Measurements from ENCODE around the gene SORL1. TPM values are rescaled to one million over a fixed set of nuclear protein-coding genes. Genes with fewer than 3 reads are reported as not detected.

Gene SORL1
- total and polyA plus RNA-seq, 7 donors: 3.2 to 19.8 (median 12.2) TPM

- Histone ChIP-seq H3K4me1 (peaks cover 0 to 31% (median 21%) of the 10 kb centered on the region in 4 donors), H3K27me3 (no peaks in the 10 kb centered on the region), H3K9me3 (no peaks in the 10 kb centered on the region), H3K27ac (peak overlapping the region; percentile 83 to 95 (median 89)), H3K36me3 (no peaks in the 10 kb centered on the region), H3K4me3 (peak overlapping the region in 1 of 4 donors; percentile 50)
- DNase-seq: no peak
- TF ChIP-seq, protein P1, sequence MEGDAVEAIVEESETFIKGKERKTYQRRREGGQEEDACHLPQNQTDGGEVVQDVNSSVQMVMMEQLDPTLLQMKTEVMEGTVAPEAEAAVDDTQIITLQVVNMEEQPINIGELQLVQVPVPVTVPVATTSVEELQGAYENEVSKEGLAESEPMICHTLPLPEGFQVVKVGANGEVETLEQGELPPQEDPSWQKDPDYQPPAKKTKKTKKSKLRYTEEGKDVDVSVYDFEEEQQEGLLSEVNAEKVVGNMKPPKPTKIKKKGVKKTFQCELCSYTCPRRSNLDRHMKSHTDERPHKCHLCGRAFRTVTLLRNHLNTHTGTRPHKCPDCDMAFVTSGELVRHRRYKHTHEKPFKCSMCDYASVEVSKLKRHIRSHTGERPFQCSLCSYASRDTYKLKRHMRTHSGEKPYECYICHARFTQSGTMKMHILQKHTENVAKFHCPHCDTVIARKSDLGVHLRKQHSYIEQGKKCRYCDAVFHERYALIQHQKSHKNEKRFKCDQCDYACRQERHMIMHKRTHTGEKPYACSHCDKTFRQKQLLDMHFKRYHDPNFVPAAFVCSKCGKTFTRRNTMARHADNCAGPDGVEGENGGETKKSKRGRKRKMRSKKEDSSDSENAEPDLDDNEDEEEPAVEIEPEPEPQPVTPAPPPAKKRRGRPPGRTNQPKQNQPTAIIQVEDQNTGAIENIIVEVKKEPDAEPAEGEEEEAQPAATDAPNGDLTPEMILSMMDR (IDR thresholded peaks at IDR 0.05): no peak
- TF ChIP-seq EP300 (IDR thresholded peaks at IDR 0.05): no peak
- no peak for TF ChIP-seq POLR2AphosphoS5 (IDR thresholded peaks at IDR 0.05)
- TF ChIP-seq POLR2A (IDR thresholded peaks at IDR 0.05): no peak
- intact Hi-C loops (cut with DNase I): no loop called here
- WGBS, 2 donors: 66 to 78% methylated on average over 8 of the region's 8 CpGs
Measured at GRCh38 chr11:121654259-121654842, 202.2 kb downstream of the SORL1 start.

GRCh38 chr11:121654843-121655536, 202.9 kb downstream of the SORL1 start:
- WGBS, 2 donors: 15 to 28% methylated on average over 16 of the region's 16 CpGs
- no peaks in the 10 kb centered on the region for H3K27me3 ChIP-seq
- peak overlapping the region; percentile 27 to 50 (median 40) for H3K4me3 ChIP-seq
- H3K9me3 ChIP-seq: no peaks in the 10 kb centered on the region
- no peak for DNase-seq
- TF ChIP-seq POLR2A (IDR thresholded peaks at IDR 0.05): no peak
- TF ChIP-seq, protein P1 (IDR thresholded peaks at IDR 0.05): no peak
- no peak for TF ChIP-seq EP300 (IDR thresholded peaks at IDR 0.05)
- TF ChIP-seq POLR2AphosphoS5 (IDR thresholded peaks at IDR 0.05): peak in 2 of 4 donors; percentile 37 to 51
- H3K27ac ChIP-seq: peak overlapping the region; percentile 83 to 95 (median 89)
- no peaks in the 10 kb centered on the region for H3K36me3 ChIP-seq
- intact Hi-C loops (cut with DNase I): loop anchor here (1.0 to 5.0 kb wide), 4 partner anchors 157 to 851 kb away; no protein-coding TSS in a partner anchor
- H3K4me1 ChIP-seq: peaks cover 0 to 31% (median 21%) of the 10 kb centered on the region in 4 donors

DNA sequence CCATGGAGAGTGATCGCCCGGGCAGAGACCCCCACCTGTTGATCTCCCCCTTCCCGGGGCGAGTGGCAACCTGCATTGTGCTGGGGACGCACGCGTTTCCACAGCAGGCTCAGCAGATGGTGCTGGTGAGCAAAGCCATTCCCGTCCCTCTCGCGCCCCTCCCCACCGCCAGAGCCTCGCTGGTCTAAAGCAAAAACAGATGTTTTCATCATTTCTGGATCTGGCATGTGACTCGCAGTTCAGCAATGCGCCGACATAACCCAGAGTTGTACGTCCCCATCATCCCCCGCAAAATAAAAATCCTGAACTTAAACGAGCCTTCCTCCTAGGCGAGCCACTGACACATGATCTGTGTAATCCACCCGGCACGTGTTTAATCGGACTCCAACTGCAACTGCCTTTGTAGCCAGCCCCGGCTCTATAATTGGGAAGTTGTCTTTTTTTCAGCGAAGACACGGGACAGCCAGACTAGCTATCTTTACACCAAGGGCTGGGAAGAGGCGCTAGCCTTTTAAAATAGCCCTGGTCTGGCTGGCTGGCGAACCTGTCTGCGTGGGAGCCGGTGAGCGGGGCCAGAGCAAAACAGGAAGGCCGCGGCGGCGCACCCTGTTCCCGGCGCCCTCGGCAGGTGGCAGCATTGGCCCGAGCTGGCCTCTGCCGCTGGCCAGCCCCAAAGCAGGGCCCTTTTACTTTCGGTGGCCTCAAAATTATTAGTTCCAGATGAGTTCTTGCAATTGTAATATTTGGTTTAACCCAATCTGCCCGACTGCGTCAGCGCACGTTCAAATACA, 203.6 kb downstream of the SORL1 start:
- peak overlapping the region; percentile 27 to 50 (median 40) for H3K4me3 ChIP-seq
- no peaks in the 10 kb centered on the region for H3K9me3 ChIP-seq
- intact Hi-C loops (cut with DNase I): loop anchor here (1.0 to 5.0 kb wide), 7 partner anchors 68 to 851 kb away; no protein-coding TSS in a partner anchor
- peak; percentile 32 to 78 (median 52) for TF ChIP-seq POLR2AphosphoS5 (IDR thresholded peaks at IDR 0.05)
- TF ChIP-seq POLR2A (IDR thresholded peaks at IDR 0.05): no peak
- TF ChIP-seq EP300 (IDR thresholded peaks at IDR 0.05): peak in 2 of 4 donors; percentile 15 to 16
- TF ChIP-seq, protein P1 (IDR thresholded peaks at IDR 0.05): peak; percentile 76 to 84 (median 80)
- 2% methylated on average over 44 of the region's 44 CpGs for WGBS, 2 donors
- peak; percentile 95 for DNase-seq
- H3K27ac ChIP-seq: peak overlapping the region; percentile 83 to 95 (median 89)
- peaks cover 0 to 31% (median 21%) of the 10 kb centered on the region in 4 donors for H3K4me1 ChIP-seq
- no peaks in the 10 kb centered on the region for H3K36me3 ChIP-seq
- no peaks in the 10 kb centered on the region for H3K27me3 ChIP-seq

GRCh38 chr11:121656328-121657090, 204.4 kb downstream of the SORL1 start:
- 71 to 74% methylated on average over 19 of the region's 19 CpGs for WGBS, 2 donors
- H3K9me3 ChIP-seq: no peaks in the 10 kb centered on the region
- H3K4me1 ChIP-seq: peaks cover 0 to 31% (median 21%) of the 10 kb centered on the region in 4 donors
- H3K27ac ChIP-seq: peak overlapping the region; percentile 83 to 95 (median 89)
- peak overlapping the region; percentile 0 to 50 (median 40) for H3K4me3 ChIP-seq
- DNase-seq: peak; percentile 75
- no peaks in the 10 kb centered on the region for H3K27me3 ChIP-seq
- TF ChIP-seq EP300 (IDR thresholded peaks at IDR 0.05) (no peak), POLR2A (IDR thresholded peaks at IDR 0.05) (no peak), POLR2AphosphoS5 (IDR thresholded peaks at IDR 0.05) (no peak)
- TF ChIP-seq, protein P1 (IDR thresholded peaks at IDR 0.05): no peak
- no peaks in the 10 kb centered on the region for H3K36me3 ChIP-seq
- intact Hi-C loops (cut with DNase I): loop anchor here (1.0 to 5.0 kb wide), 5 partner anchors 67 to 445 kb away; no protein-coding TSS in a partner anchor
